NCI-H345 treated with DMSO at 0.1 percent for 48 hours (cell line): ENCODE data around the gene TRH.
"Not testable (repeated sequence)": the region's sequence is repeated elsewhere in the genome, so short reads cannot be mapped to it uniquely, and the experiment has no call there.

Experiments used
- DNase-seq: peaks from one replicate; lab custom pipeline; 2025; ENCODE audit not compliant: unreplicated experiment; lab: John Stamatoyannopoulos, UW

Gene TRH

DNA sequence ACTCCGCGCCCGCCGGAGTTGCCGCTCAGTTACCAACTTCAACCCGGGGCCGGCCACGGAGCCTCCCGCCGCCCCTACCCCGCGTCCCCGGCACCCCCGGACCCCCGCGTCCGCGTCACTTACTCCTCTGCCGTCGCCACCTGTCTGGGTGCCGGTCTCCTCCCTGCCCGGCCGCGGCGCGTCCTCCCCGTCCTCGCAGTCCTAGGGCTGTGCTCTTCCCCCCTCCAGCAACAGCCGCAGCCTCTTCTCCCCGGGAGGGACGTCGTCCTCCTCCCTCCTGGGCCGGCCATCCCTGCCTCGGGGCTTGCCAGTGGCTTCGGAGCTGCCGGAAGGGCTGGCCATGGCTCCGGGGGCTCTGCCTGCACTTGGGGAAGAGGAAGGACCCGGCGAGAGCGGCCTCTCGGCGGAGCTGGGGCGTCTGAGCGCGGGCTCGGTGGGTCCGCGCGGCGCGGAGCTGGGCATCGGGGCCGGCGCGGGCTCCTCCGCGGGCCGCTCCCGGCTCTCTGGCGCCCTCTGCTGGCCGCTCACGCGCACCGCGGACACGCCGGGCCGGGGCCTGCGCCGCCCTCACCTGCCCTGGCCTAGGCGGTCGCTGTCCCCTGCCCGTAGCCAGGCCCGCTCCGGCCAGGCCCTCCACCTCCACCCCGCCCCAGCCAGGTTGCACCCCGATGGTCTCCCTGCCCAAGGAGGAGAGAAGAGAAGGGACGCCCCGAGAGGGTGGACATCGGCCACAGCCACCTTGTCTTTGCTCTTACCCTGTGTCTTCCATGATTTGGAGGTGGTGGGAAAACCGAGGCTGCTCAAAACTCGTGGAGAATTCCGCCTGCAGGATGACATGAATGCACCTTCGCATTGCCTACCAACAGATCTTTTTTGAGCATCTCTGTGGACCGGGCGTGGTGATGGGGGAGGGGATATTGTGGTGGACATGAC lies 28.4 kb downstream of the TRH start:
- DNase-seq: not testable (repeated sequence)

DNA sequence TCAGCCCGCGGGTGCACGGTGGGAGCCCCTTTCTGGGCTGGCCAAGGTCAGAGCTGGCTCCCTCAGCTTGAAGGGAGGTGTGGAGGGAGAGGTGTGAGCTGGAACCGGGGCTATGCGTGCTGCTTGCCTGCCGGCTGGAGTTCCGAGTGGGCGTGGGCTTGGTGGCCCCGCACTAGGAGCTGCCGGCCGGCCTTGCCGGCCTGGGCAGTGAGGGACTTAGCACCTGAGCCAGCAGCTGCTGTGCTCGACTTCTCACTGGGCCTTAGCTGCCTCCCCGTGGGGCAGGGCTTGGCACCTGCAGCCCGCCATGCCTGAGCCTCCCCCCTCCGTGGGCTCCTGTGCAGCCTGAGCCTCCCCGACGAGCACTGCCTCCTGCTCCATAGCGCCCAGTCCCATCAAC lies 36.0 kb downstream of the TRH start:
- DNase-seq: no peak

GRCh38 chr3:130012108-130012507 lies 37.6 kb downstream of the TRH start:
- DNase-seq: not testable (repeated sequence)

DNA sequence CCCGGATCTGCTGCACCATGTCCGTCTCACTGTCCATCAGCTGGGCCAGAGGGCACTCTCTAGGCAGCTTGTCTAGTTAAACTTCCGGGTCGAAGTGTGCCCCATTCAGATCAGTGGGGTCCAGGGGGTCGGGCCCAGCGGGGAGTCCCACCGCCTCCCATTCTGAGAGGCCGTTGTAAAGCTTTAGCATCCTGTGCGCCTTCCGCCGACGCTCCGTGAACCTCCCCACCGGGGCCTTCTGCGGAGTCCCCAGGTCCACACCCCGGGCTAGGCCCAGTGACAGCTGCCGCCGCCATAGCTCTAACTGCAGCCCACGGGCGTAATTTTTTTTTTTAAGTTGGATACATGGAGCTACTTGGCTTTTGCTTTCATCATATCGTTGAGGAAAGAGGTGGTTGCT lies 38.7 kb downstream of the TRH start:
- DNase-seq: not testable (repeated sequence)

- no peak for DNase-seq
Measured at GRCh38 chr3:130014526-130014925, 40.0 kb downstream of the TRH start.

- not testable (repeated sequence) for DNase-seq
Measured at GRCh38 chr3:130017661-130018060, 43.1 kb downstream of the TRH start.

DNA sequence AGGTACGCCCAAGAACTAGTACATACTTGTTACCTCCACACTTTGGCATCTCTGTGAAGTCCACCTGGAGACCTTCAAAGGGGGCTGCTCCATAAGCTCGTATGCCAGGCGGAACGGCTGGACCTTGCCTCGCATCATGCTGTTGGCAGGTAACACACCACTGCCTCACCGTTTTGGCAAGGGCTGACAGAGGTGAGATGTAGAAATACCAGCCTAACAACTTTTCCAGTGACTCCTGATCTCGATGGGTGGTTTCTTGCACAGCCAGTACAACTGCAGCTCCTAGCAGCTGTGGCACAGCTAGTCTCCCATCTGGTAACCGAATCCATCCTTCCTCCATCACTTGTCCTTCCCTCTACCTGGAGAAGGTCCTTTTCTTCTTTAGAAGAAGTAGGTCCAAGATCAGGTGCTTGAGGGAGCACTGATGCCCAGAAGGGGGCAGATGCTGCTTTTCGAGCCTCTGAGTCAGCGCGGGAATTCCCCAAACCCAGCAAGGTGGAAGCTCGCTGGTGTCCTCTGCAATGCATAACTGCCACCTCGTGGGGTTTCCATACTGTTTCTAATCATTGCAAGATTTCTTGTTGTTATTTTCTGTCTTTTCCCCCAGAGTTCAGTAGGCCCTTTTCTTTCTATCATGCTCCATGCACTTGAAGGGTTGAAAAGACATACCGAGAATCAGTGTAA lies 51.8 kb downstream of the TRH start:
- not testable (repeated sequence) for DNase-seq

- DNase-seq: not testable (repeated sequence)
Measured at GRCh38 chr3:130027437-130027836, 52.9 kb downstream of the TRH start.
